Measurements from ENCODE around the gene WWOX.

DNA sequence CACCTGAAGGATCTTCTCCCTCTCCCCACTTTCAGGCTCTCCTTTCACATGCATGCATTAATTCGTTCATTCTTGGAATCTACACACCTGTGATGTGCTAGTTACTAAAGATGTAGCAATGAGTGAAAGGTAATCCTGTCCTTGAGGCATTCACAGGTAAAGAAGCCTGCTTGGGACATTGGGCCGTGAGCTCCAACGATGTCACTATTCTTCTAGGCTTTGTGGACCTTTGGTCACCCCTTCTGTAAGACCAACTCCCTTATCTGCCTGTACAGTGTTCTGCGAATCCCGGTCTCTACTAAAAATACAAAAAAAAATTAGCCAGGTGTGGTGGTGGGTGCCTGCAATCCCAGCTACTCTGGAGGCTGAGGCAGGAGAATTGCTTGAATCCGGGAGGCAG, 892.5 kb downstream of the WWOX start:
- TF ChIP-seq, protein P1, sequence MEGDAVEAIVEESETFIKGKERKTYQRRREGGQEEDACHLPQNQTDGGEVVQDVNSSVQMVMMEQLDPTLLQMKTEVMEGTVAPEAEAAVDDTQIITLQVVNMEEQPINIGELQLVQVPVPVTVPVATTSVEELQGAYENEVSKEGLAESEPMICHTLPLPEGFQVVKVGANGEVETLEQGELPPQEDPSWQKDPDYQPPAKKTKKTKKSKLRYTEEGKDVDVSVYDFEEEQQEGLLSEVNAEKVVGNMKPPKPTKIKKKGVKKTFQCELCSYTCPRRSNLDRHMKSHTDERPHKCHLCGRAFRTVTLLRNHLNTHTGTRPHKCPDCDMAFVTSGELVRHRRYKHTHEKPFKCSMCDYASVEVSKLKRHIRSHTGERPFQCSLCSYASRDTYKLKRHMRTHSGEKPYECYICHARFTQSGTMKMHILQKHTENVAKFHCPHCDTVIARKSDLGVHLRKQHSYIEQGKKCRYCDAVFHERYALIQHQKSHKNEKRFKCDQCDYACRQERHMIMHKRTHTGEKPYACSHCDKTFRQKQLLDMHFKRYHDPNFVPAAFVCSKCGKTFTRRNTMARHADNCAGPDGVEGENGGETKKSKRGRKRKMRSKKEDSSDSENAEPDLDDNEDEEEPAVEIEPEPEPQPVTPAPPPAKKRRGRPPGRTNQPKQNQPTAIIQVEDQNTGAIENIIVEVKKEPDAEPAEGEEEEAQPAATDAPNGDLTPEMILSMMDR (conservative IDR thresholded peaks at IDR 0.05; ENCODE audit: low read depth, low read length), result no peak
- TF ChIP-seq EZH2 (IDR thresholded peaks at IDR 0.05; ENCODE audit: borderline replicate concordance, low read depth, low read length, poor library complexity, severe bottlenecking), result no peak

Data from A673 (cell line).